Epidermal melanocyte (primary cell): Measurements from ENCODE around the gene ENOSF1.
"Not testable (repeated sequence)": the region's sequence is repeated elsewhere in the genome, so short reads cannot be mapped to it uniquely, and the experiment has no call there.

Experiments used
- DNase-seq: peaks from one replicate; pipeline ENCODE4 v3.0.0; 2011; ENCODE audit warnings: low spot score; ENCODE audit not compliant: insufficient read length

ENOSF1 gene

DNA sequence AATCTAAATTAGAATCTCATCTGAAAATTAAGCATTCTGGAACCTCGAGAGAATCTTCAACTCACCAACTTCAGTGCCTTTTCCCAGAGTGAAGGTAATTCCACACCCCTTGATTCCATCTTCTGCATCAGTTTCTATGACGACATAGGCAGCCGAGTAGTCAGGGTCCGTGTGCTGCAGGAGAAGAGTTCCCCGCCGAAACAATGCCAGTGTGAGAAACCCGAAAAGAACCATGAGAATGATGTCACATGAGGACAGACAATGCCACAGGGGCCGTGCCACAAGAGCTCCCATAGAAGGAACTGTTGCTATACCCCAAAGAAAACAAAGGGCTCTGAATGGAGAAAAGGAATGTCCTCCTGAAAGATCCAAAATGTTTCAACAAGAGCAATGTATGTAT, 6.0 kb downstream of the ENOSF1 start:
- DNase-seq = no peak

DNA sequence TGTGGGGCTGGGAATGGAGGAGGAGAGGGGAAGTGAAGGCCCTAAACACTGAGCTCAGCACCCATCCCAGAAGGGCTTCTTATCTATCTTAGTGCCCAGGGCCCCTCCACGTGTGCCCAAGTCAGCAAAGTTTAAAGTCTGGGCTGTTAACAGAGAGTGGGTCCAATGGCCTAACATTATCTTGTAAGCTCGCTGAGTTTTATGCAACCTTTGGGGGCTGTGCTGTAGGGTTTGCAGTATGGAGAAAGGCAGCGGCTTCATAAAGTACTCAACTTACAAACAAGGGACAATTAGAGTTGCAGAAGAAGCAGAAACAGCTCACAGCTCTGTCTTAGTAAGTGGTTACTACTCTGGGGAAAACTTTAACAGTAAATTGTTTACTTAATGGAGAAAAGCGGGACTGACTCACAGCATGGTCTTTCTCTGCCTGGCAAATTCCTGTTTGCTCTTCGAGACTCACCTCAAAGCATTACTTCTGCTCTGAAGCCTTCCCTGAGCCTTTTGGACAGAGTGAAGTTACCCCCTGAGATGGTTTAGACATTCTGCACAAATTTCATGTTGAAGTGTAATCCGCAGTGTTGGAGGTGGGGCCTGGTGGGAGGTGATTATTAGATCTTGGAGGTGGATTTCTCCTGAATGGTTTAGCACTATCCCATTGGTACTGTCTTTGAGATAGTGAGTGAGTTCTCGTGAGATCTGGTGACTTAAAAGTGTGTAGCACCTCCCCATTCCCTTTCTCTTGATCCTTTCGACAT, 9.0 kb downstream of the ENOSF1 start:
- DNase-seq = no peak

DNA sequence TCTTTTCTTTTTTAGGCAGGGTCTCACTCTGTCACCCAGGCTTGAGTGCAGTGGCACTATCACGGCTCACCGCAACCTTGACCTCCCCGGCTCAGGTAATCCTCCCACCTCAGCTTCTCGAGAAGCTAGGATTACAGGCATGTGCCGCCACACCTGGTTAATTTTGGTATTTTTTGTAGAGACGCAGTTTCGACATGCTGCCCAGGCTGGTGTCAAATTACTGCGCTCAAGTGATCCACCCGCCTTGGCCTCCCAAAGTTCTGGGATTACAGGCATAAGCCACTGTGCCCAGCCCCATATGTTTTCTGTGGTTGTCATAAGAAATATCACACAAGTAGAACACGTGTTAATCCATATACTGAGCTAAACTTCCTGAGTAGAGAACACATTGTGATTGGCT, 14.6 kb downstream of the ENOSF1 start:
- no peak for DNase-seq

DNA sequence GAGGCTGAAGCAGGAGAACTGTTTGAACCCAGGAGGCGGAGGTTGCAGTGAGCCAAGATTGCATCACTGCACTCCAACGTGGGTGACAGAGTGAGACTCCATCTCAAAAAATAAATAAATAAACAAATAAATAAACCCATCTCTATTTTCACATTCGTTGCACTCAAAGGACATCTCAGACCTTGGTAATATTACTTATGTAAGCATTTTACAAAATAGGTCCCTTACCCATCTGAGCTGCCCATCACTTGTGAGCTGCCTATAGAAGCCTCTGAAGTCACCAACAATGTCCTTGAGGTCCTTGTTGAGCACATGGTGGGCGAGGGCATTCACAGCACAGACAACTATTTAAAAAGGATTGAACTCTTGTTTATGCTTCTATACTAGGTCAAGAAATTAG, 15.4 kb downstream of the ENOSF1 start:
- no peak for DNase-seq

DNA sequence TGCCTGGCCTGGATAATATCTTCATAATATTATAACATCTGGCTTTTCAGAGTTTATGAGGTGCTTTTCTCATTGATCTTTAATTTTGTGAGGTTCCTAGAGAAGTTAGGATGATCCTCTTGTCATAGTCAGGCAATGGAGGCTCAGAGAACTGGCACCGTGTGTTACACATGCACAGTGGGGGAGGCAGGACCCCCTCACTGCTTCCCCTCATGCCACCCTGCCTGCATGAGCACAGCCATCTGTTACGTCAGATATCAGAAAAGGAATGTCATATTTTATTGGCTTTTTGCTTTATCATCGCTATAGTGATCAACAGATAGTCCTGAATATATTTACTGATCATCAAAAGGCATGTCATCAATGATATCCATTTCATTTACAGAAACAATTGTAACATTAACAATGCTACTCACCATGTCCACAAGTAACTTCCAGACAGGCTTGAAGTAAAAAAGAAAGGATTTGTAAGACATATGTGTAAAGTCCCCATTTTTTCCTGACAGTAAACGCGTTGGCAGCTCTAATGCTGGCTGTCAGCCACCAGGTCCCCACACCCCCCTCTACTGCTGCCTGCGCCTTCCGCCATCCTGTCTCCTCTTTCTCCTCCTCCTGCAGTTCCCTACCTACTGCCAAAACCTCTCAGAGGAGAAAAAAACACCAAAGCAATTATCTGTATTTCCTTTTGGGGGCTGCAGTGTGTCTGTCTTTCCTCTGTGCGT, 18.8 kb downstream of the ENOSF1 start:
- no peak for DNase-seq

DNA sequence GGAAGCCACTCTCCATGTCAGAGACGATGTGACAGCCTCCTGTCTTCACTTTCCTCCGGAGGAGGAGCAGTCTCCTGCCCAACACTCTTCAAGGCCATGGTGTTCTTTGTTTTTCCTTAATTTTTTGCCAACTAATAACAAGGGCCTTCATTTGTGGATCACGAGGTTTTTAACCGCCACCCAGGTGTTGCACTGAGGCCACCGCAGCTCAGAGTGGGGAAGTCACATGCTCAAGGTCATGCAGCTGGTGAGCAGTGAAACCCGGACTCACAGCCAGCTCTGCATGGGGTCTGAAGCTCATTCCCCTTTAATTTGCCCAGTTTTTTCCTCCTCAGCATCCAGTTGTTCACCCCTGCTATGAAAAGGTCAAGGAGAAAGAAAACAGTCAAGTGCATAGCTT, 19.6 kb downstream of the ENOSF1 start:
- DNase-seq = no peak

DNA sequence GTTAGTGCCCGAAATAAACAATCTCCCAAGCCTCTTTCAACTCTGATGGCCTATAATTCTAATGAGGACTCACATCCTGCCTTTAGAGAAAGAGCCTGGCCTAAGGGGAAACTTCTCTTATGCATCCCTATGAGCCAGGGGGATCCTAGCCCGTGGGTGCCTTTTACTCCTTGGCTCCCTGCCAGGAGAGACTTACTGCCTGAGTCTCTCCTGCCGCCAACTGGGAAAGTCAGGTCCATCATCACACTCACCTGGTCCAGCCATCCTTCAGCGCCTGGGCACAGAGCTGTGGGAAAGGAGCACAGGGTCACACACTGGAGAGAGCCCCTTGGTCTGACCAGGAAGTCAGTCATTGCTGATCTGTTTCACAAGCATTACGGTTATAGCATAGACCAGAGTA, 24.1 kb downstream of the ENOSF1 start:
- DNase-seq = no peak

DNA sequence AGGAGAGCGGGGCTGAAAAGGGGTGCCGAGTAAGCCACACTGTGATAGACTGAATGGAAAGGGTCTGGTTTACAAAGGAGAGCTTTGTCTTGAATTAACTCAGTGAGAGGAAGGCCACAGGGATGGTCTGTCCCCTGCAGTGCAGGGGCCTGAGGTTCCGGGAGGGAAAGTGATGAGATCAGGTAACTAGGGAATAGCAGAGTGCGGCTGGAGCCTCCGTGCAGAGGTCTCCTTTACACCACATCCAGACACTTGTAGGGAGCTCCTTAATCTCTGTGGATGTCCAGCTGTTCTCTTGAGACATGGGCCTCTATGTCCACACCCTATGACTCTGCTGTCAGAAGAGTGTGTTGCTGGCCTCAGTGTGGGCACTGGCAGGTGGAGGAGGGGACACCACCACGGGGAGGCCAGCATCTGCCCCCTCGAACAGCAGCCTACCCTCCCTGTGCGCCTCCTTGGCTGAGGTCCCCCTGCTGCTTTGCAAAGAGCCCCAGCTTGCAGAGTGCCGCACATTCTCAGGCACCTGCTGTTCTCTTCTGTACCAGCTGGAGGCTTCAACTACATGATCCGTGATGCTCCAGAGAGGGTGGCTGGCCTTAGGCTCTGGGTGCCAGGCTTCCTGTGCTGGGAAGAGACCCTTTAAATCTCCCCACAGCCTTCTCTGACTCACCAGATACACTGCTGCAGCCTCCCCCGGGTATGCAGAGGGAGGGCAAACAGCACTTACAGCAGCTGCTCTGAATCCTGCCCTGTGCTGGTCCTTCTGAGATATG, 25.9 kb downstream of the ENOSF1 start:
- no peak for DNase-seq

DNA sequence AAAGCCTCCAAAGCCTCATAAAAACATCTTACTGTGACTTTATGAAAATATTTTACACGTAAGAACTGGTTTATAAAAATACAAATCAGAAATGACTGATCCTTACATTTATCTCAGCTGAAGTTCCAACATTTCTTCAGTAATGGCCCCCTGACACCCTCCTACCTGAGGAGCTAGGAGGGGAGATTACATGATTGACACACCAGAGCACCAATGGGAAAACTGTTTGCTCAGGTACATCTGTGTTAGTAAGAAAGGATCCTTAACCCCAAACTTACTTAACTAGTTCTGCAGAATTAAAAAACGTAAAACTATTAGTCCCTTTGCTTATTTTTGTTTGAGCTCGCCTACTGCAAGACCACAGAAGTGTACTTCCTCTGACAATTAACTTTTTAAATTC, 27.0 kb downstream of the ENOSF1 start:
- no peak for DNase-seq

DNA sequence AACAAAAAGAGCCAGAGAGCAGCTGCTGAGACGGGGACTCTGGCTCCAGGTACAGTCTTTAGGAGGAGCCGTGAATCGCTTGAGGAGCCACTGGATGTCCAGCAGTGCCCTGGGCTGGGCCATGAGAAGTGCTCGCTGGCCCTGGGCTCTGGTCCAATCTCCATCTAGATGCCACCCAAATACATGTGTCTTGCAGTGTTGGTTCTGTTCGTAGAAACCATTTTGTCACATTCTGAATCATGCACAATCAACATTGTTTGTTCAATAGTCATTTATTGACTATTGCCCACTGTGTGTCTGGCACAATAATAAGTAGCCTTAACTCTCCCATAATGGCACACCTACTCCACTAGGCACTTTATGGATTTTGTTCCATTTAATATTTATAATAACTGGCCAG, 28.9 kb downstream of the ENOSF1 start:
- no peak for DNase-seq

DNA sequence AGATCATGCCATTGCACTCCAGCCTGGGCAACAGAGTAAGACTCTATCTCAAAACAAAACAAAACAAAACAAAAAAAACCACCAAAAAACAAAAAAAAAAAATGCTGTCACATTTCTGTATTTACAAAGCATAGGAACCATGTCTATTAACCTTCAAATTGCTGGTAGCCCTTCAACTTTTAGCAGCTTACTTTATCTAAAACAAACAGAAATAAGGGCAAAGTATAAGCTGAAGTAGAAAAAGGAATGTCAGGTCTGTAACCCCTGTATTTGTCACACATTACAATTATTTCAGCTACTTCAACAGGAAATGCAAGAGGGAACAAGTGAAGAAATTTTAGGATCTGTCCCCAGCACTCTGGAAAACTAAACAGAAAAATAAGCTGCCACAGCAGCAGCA, 29.6 kb downstream of the ENOSF1 start:
- DNase-seq = no peak

DNA sequence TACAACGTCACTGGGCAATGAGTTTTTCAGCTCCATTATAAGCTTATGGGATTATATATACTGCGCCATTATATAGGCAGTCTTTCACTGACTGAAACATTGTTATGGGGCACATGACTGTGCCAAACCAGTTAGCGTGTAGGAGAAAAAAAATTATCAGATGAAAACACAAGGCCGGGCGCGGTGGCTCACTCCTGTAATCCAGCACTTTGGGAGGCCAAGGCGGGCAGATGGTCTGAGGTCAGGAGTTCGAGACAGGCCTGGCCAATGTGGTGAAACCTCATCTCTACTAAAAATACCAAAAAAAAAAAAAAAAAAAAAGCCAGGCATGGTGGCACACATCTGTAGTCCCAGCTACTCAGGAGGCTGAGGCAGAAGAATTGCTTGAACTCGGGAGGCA, 30.0 kb downstream of the ENOSF1 start:
- not testable (repeated sequence) for DNase-seq

DNA sequence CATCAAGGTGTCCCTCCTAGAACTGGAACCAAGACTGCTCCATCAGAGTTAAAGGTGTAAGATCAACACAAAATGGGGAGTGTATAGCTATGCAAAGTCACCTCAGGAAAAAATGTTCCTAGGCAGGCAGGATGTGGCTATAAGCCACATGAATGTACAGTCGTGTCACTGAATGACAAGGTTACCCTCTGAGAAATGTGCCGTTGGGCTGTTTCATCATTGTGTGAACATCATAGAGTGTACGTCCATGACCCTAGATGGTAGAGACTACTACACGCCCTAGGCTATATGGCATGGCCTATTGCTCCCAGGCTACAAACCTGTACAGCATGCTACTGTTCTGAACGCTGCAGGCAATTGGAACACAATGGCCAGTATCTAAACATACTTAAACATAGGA, 30.4 kb downstream of the ENOSF1 start:
- no peak for DNase-seq

DNA sequence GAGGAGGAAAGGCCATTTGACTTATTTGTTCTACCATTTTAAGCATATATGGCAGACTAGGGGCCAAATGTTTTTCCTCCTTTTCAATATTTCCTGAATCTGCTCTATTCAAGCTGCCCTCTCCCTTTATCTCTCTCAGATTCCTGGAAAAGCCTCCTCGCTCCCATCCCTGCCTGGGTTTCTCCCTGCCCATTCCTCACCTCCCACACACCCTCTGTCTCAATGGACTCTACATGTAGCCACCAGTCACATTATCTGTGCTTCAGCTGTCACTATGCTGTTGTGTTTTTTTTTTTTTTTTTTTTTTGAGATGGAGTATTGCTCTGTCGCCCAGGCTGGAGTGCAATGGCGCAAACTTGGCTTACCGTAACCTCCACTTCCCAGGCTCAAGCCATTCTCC, 32.0 kb downstream of the ENOSF1 start:
- DNase-seq = no peak

DNA sequence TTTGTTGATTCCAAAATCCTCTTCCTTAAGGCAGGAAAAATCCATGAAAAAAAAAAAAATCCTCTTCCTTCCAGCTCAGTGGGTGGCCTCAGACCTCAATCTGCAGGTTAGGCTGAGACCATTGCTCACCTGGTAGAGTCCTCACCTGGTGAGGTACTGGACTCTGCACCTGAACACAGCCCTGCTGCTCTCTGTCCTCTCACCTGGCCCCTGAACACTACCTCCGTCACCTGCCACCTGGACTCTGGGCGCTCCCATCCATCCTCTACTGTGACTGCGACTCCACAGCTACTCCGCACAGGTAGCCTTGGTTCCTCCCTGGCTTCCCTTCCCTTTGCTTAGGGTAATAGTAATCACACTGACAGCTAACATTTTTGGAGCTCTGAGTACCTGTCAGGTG, 32.9 kb downstream of the ENOSF1 start:
- no peak for DNase-seq

DNA sequence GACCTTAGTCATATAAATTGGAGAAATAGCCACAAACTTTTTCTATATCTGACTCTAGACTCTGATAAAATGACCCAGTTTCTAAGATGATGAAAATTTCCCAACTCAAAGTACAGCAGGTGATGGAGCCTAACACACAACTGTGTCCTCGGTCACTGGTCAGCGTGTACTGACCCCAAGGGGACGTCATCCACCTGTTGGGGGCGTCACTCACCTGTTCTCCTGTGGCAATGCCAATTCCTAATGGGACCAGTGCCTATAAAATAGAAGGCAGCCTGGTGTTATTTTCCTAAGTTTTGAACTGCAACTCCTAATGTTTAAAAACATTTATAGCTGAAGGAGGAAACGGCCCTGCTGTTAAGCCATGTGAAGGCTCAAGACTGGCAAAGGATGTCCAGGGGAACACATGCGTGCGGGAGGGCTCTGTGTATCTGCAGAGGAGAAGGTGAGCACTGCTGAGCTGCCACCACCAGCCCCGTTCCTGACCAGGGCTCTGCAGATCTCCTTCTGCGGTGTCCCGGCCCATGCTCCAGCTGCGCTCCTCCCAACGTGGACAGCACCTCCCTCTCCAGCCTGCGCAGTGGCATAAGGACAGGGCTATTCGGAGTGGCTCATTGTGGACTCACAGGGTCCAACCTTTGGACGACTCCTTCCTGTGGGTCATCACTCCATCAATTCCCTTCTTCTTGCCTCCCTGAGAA, 33.8 kb downstream of the ENOSF1 start:
- DNase-seq = no peak

DNA sequence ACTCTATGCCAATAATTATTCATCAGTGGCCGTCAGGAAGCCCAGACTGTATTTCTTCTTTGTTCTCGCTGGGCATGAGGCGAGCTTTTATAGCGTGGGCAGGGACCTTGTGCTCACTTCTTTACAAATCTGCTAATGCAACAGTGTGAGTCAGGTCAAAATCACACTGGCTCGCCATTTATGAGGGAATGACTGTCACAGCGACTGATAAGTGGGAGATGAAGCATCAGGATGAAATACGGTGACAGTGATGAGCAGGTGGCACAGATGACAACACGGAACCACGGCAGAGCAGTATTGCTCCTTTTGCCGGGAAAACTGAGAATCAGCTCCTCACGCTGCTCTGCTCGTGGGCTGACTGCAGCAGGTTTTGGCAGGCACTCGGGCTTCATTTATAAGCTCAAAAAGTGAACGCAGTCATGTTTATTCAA, 34.5 kb downstream of the ENOSF1 start:
- no peak for DNase-seq

DNA sequence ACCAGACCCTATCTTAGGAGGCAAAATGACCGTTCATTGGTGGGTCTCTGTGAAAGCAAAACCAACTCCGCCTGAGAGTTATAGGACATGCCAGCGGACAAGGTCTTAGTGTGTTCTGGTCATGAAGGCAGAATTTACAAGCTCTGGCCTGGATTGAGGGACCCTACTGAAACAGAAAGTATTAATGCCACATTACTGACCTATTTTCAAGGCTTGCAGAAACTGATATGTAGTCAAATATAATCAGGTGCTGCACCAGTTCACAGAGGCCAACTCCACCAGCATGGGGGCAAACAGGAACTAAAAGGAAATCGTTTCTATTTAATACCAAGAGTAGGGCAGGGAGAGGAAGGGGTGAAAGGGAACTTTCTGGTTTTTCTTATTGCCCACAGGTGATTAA, 35.3 kb downstream of the ENOSF1 start:
- DNase-seq = no peak

DNA sequence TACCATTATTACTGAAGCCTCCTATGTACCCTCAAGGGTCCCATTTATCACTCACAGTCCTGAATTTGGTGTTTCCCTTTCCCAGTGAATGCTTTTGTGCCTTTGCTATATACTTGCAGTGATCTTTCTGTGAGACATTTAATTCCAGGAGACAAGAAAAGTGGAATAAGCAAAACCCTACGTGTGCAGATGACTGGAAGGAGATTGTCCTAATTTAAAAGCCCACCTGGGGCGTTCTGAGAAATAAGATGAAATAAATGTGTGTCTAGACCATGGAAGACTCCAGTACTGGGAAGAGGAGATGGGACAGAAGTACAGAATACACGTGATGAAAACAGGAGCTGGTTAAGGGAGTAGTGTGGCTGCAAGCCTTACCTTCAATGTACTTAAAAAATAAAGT, 35.7 kb downstream of the ENOSF1 start:
- no peak for DNase-seq

DNA sequence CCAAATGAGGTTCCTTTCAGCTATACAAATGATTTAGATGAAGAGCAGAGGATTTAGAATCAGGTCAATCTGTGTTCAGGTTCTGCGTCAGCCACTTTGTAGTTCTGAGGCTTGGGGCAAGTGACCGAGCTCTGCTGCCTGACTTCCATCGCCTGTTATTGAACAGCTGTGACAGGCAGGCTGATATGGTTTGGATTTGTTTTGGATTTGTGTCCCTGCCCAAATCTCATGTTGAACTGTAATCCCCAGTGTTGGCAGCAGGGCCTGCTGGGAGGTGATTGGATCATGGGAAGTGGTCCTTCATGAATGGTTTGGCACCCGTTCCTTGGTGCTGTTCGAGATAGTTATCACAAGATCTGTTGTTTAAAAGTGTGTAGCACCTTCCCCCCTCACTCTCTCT, 36.4 kb downstream of the ENOSF1 start:
- no peak for DNase-seq

DNA sequence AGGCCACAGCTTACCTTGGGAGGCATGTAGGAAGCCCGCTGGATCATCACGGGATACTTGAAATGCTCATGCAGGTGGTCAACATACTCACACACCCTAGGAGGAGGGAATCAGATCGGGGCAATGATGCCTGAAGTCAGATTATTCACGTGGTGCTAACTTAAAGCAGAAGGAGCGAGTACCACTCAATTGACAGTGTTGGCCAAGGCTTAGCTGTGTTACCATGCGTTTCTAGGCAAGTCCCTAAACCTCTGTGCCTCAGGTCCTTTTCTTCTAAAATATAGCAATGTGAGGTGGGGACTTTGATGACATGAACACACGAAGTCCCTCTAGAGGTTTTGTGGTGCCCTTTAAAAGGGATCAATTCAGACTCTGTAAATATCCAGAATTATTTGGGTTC, 37.1 kb downstream of the ENOSF1 start:
- DNase-seq = no peak

DNA sequence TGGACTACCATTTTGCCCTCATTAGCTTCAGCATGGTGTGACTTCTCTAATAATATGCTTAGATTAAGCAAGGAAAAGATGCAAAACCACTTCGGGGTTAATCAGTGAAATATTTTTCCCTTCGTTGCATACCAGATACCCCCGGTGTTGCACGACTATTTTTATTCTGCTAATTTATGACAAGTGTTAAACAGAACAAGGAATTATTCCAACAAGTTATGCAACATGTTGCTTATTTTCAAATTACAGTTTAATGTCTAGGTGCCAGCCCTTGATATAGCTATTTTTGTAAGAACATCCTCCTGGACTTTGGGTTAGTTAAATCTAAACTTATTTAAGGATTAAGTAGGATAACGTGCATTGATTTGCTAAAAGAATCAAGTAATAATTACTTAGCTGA, 38.7 kb downstream of the ENOSF1 start:
- DNase-seq = no peak
